ENCODE results near the gene OR2T34.
"Not testable (repeated sequence)": the region's sequence is repeated elsewhere in the genome, so short reads cannot be mapped to it uniquely, and the experiment has no call there.

Gene OR2T34

DNA sequence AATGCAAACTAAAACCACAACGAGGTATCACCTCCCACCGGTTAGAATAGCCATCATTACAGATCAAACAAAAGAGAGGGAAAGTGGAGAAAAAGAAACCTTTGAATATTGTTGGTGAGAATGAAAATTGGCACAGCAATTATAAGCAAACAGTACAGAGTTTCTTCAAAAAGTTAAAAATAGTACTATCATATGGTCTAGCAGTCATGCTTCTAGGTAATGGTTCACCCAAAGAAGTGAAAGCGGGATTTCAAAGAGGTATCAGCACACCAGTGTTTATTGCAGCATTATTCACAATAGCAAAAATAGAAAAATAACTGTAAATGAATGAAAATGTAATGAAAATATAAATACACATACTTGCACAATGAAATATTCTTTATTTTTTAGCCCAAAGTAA, 14.8 kb upstream of the OR2T34 start:
- H3K4me3 ChIP-seq (ENCODE audit: control insufficient read depth, low read depth, low read length): no peak overlapping the region
- TF ChIP-seq, protein P1, sequence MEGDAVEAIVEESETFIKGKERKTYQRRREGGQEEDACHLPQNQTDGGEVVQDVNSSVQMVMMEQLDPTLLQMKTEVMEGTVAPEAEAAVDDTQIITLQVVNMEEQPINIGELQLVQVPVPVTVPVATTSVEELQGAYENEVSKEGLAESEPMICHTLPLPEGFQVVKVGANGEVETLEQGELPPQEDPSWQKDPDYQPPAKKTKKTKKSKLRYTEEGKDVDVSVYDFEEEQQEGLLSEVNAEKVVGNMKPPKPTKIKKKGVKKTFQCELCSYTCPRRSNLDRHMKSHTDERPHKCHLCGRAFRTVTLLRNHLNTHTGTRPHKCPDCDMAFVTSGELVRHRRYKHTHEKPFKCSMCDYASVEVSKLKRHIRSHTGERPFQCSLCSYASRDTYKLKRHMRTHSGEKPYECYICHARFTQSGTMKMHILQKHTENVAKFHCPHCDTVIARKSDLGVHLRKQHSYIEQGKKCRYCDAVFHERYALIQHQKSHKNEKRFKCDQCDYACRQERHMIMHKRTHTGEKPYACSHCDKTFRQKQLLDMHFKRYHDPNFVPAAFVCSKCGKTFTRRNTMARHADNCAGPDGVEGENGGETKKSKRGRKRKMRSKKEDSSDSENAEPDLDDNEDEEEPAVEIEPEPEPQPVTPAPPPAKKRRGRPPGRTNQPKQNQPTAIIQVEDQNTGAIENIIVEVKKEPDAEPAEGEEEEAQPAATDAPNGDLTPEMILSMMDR (IDR thresholded peaks at IDR 0.05; ENCODE audit: control insufficient read depth, insufficient read depth, low read depth, low read length, missing control alignments): no peak
- DNase-seq (ENCODE audit: low read depth): no peak

DNA sequence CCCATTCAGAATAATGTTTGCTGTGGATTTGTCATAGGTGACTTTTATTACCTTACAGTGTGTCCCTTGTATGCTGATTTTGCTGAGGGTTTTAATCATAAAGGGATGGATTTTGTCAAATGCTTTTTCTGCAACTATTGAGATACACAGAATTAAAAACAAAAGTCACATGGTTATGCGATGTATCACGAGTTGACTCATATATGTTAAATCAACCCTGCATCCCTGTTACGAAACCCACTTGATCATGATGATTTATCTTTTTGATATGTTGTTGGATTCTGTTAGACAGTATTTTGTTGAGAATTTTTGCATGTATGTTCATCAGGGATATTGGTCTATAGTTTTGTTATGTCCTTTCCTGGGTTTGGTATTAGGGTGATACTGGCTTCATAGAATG, 10.7 kb upstream of the OR2T34 start:
- no peak for DNase-seq (ENCODE audit: low read depth)
- TF ChIP-seq, protein P1 (IDR thresholded peaks at IDR 0.05; ENCODE audit: control insufficient read depth, insufficient read depth, low read depth, low read length, missing control alignments): no peak
- no peak overlapping the region for H3K4me3 ChIP-seq (ENCODE audit: control insufficient read depth, low read depth, low read length)

DNA sequence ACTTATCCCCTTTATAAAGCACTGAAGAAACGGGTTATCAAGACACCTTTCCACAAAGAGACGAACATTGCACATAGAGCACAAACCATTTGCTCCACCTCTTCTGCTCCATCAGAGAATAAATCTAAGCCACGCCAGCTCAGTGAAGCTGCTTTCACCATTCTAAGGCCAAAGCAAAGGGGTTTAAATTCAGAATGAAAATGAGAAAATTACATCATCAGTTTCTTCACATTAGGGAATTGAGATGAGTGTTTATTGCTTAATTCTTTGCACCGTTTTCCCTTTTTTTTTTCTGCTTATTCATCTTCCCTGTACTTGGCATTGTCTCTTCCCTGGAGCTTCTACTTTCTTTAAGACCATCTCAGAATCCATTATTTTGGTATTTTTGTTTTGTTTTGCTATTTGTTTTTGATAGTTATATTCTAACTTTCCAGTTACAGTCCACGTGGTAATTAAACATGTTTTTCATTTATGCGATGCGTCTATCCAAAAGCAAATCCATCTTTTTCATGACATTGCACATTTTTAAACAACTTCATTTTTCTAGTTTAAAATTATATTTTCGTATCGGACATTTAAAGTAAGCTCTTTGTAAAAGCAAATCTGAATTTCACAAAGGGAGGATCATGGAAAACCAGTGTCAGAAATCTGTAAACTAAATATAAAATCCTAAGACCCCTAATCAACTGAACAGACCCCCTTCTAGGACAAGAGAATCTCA, 1.9 kb upstream of the OR2T34 start:
- DNase-seq (ENCODE audit: low read depth): no peak
- TF ChIP-seq, protein P1 (IDR thresholded peaks at IDR 0.05; ENCODE audit: control insufficient read depth, insufficient read depth, low read depth, low read length, missing control alignments): no peak
- H3K4me3 ChIP-seq (ENCODE audit: control insufficient read depth, low read depth, low read length): no peak overlapping the region

DNA sequence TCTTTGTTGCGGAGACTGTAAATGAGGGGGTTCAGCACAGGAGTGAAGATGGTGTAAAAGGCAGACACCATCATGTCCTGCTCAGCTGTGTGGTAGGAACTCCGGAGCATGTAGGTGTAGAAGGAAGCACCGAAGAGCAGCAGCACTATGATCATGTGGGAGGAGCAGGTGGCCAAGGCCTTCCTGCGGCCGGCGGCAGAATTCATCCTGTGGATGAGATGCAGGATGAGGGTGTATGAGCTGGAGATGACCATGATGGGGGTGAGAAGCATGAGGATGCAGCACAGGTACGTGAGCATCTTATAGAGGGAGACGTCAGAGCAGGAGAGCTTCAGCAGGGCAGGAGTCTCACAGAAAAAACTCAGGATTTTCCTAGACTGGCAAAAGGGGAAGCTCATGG, 701 bp downstream of the OR2T34 start:
- not testable (repeated sequence) for H3K4me3 ChIP-seq (ENCODE audit: control insufficient read depth, low read depth, low read length)

DNA sequence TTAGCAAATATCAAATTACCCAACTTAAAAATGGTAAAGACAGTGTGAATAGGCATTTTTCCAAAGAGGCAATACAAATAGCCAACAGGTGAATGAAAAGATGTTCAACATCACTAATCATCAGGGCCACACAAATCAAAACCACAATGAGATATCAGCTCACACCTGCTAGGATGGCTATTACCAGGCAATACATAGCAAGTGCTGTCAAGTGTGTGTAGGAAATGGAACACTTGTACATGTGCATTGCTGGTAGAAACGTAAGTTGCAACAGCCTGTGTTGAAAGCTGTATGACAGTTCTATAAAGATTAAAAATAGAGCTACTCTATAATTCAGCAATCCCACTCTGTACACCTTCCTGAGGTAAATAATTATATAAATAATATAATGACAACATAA, 2.5 kb downstream of the OR2T34 start:
- not testable (repeated sequence) for H3K4me3 ChIP-seq (ENCODE audit: control insufficient read depth, low read depth, low read length); DNase-seq (ENCODE audit: low read depth)

More for the DNA sequence above, 701 bp downstream of the OR2T34 start:
- DNase-seq (ENCODE audit: low read depth): not testable (repeated sequence)

DNA sequence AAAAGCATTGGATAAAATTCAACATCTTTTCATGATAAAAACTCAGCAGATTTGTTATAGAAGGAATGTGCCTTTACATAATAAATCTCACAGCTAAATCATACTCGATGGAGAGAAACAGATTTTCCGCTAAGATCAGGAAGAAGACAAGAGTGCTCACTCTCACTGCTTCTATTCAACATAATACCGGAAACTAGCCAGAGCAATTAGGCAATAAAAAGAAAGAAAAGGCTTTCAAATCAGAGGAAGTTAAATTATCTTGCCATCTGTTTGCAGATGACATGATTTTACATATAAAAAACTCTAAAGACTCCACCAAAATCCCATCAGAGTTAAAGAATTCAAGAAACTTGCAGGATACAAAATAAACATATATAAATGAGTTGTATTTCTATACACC, 3.7 kb downstream of the OR2T34 start:
- not testable (repeated sequence) for DNase-seq (ENCODE audit: low read depth); H3K4me3 ChIP-seq (ENCODE audit: control insufficient read depth, low read depth, low read length)

DNA sequence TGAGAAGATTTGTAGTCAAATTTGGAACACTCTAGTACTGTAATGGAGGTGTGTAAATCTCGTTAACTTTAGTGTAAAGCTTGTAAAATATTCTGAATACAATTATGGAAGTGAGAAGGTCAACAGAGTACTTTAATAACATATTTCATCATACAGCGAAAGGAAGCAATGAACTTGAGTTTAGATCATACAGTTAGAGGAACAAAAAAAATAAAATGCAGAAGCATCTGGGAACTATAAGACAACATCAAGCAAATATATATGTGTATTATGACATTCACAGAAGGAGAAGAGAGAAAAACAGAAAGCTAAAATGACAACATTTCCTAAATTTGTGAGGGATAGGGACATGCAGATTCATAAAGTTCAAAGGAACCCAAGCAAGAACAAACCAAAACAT, 5.5 kb downstream of the OR2T34 start:
- not testable (repeated sequence) for H3K4me3 ChIP-seq (ENCODE audit: control insufficient read depth, low read depth, low read length); DNase-seq (ENCODE audit: low read depth)

DNA sequence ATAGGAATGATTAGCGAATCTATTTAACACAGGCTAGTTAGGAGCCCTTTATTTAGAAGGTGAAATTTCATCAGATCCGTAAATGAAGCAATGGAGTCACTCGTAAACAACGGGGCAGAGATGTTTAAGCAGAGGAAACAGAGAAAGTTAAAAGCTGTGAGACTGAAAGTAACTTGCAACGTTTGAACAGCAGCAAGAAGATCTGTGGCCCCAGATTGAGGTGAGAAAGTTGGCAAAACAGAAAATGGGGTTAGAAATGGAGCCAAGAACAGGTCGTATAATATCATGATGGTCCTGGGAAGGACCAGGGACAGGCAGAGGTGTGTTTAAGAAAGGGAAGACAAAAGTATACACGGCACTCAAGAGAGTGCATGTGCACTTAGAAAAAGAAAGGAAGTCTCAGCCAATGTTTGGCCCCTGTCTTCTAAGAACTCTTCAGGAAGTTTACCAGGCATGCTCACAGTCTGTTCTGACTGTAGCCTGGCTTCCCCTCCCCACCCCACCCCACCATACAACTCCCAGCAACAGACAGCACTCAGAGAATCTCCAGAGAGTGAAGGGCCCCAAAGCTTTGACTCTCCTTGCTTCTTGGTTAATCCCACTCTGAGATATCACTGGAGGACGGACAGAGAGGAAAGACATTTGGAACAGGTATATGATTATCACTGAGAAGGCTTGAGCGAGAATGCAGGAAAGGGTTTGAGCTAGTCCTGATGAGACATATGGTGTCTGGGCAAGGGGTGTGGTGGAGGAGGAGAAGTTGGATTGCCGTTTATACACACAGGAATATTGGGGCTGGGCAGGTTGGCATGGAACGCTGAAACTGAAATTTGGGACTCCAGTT, 8.8 kb downstream of the OR2T34 start:
- DNase-seq (ENCODE audit: low read depth); H3K4me3 ChIP-seq (ENCODE audit: control insufficient read depth, low read depth, low read length): not testable (repeated sequence)

DNA sequence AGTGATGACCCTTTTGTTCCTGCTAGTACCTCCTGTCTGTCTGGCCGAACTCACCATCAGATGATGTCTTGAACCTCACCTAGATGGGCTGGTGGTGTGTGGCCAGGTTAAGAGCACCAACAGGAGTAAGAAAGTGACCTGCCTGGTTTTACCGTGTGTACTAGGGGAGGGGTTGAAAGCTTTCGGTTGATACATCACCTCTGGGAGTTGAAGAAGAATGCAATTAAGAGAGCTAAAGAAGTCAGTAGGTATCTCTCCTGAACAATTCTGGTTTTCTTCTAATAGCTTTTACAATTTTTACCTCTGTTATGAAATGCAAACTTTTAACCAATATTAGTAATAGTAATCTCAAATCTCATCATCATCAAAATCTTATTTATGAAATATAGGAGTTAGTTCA, 11.9 kb downstream of the OR2T34 start, which contains the start of gene OR2T29:
Gene OR2T29, minus strand, starts transcription at position 101 of the 400 bp plus-strand sequence. CDS start 3,281 bp downstream, outside the sequence.
- DNase-seq (ENCODE audit: low read depth); H3K4me3 ChIP-seq (ENCODE audit: control insufficient read depth, low read depth, low read length): not testable (repeated sequence)

DNA sequence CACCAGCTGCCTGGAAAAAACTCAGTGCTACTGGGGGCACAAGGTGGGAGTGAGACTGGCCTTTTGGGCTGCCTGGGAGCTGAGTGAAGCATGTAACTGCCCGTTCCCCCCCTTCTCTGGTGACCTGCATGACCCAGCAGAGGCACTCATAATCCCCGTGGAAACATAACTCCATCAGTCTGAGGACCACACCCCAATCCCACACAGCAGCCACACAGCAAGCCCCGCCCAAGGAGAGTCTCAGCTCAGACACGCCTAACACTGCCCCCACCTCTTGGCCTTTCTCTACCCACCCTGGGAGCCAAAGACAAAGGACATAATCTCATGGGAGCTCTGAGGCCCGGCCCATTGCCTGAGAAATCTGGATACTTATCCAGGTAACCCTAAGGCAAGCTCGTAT, 23.5 kb downstream of the OR2T34 start:
- DNase-seq (ENCODE audit: low read depth); H3K4me3 ChIP-seq (ENCODE audit: control insufficient read depth, low read depth, low read length): not testable (repeated sequence)

DNA sequence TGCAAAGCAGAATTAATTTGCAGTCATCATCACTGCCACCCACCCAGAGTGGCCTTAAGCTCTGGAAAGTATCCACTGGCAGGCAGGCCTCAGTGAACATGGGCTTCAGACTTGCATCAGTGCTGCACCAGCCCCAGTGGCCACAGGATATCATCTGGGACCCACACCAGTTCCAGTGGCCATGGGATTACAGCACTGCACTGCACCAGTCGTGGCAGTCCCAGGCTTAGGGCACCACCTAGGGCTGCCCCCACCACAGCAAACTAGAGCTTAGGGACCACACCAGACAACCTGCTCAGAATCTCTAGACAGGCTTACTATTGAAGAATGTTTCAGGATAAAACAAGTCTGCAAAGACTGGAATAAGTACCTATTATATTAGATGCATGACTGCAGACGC, 27.2 kb downstream of the OR2T34 start:
- not testable (repeated sequence) for DNase-seq (ENCODE audit: low read depth)

DNA sequence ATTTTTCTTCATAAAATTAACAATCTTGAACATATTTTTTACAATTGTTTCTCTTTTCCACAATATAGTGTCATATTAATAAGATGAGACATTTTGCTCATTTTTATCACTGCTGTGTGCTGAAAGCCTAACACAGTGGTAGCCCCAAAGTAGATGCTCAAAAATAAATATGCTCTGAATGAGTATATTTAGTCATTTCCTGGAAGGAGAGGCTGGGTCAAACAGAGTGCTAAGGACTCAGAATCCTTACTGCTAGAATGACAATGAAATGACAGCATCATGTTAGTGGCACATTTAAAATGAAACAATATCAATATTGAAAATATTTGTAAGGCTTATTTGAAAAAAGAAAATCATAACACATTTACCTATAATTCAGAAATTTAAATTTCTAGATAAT, 37.1 kb downstream of the OR2T34 start:
- not testable (repeated sequence) for H3K4me3 ChIP-seq (ENCODE audit: control insufficient read depth, low read depth, low read length); DNase-seq (ENCODE audit: low read depth)

More for the DNA sequence above, 27.2 kb downstream of the OR2T34 start:
- H3K4me3 ChIP-seq (ENCODE audit: control insufficient read depth, low read depth, low read length): not testable (repeated sequence)
